Keratinocyte (primary cell): Measurements from ENCODE around the gene POLR2B. TPM values are rescaled to one million over a fixed set of nuclear protein-coding genes. Genes with fewer than 3 reads are reported as not detected.
A peak's percentile ranks its signal among the peaks of the same experiment; 100 is the strongest.

ENCODE experiments used
- DNase-seq: peaks from one replicate; pipeline ENCODE4 v3.0.0-alpha.2; 2011; ENCODE audit warnings: low read depth, missing footprints, low spot score
- FAIRE-seq: peaks from 2 replicates; lab custom pipeline; 2011; peaks lifted over from hg19 to GRCh38; lab: Jason Lieb, UNC
- H2AFZ ChIP-seq: 2 replicates; pipeline ENCODE4 v1.6.0; 2012; ENCODE audit warnings: low read length, control low read depth, inconsistent platforms; ENCODE audit not compliant: control insufficient read depth
- H3K27ac ChIP-seq: 2 replicates; pipeline ENCODE4 v1.5.1; 2011; ENCODE audit warnings: low read length; ENCODE audit not compliant: control insufficient read depth, insufficient read depth
- H3K27me3 ChIP-seq: 3 replicates; pipeline ENCODE4 v1.6.0; 2011; ENCODE audit warnings: low read length; ENCODE audit not compliant: control insufficient read depth, insufficient read depth; ENCODE audit errors: extremely low read depth
- H3K36me3 ChIP-seq, 2 experiments: 2 replicates in 1 of 2; 3 replicates in 1 of 2; pipeline ENCODE4 v1.5.1; 2011; ENCODE audit warnings: low read length in 2 of 2, mild to moderate bottlenecking in 1 of 2; ENCODE audit not compliant: control insufficient read depth in 2 of 2, insufficient read depth in 2 of 2; ENCODE audit errors: extremely low read depth in 1 of 2
- H3K4me1 ChIP-seq: 3 replicates; pipeline ENCODE4 v1.5.1; 2011; ENCODE audit warnings: low read length; ENCODE audit not compliant: control insufficient read depth, insufficient read depth; ENCODE audit errors: extremely low read depth
- H3K4me2 ChIP-seq: 3 replicates; pipeline ENCODE4 v1.6.0; 2011; ENCODE audit warnings: low read depth, low read length; ENCODE audit not compliant: control insufficient read depth, insufficient read depth; ENCODE audit errors: extremely low read depth
- H3K4me3 ChIP-seq, 3 experiments: fragments of 200-600 bp in 1 of 3; sonication (generic) in 1 of 3; 2 replicates in 2 of 3; 3 replicates in 1 of 3; pipeline ENCODE4 v1.5.1; 2011 to 2016; ENCODE audit warnings: low read length in 3 of 3, mild to moderate bottlenecking in 3 of 3, control low read depth in 2 of 3, inconsistent platforms in 1 of 3, low read depth in 1 of 3, mixed read lengths in 1 of 3, mixed run types in 1 of 3, moderate library complexity in 1 of 3; ENCODE audit not compliant: control insufficient read depth in 2 of 3, insufficient read depth in 2 of 3; ENCODE audit errors: extremely low read depth in 1 of 3
- H3K79me2 ChIP-seq: 2 replicates; pipeline ENCODE4 v1.6.0; 2012; ENCODE audit warnings: low read length; ENCODE audit not compliant: control insufficient read depth, insufficient read depth
- H3K9ac ChIP-seq: 3 replicates; pipeline ENCODE4 v1.6.0; 2011; ENCODE audit warnings: low read length; ENCODE audit not compliant: control insufficient read depth, insufficient read depth; ENCODE audit errors: extremely low read depth
- H3K9me1 ChIP-seq: 3 replicates; pipeline ENCODE4 v1.6.0; 2011; ENCODE audit warnings: low read length; ENCODE audit not compliant: control insufficient read depth, insufficient read depth; ENCODE audit errors: extremely low read depth
- H3K9me3 ChIP-seq: 2 replicates; pipeline ENCODE4 v1.5.1; 2012; ENCODE audit warnings: low read depth, low read length; ENCODE audit not compliant: control insufficient read depth
- H4K20me1 ChIP-seq: 3 replicates; pipeline ENCODE4 v1.6.0; 2011; ENCODE audit warnings: low read length; ENCODE audit not compliant: control insufficient read depth, insufficient read depth; ENCODE audit errors: extremely low read depth
- CTCF ChIP-seq, 3 experiments: IDR thresholded peaks in 1 of 3; conservative IDR thresholded peaks in 1 of 3; optimal IDR thresholded peaks in 1 of 3; 2 replicates in 2 of 3; 3 replicates in 1 of 3; pipeline versions ENCODE3 to v1.5.1; 2011; ENCODE audit warnings: low read length in 3 of 3, mild to moderate bottlenecking in 3 of 3, moderate library complexity in 2 of 3, control low read depth in 1 of 3, inconsistent platforms in 1 of 3; ENCODE audit not compliant: insufficient read depth in 2 of 3; ENCODE audit errors: extremely low read depth in 1 of 3
- EZH2 ChIP-seq: IDR thresholded peaks from one replicate; pipeline ENCODE4 v1.6.1; 2012; ENCODE audit warnings: inconsistent platforms, mild to moderate bottlenecking, low read length, moderate library complexity
- dilution Hi-C: fragments of 300-500 bp; cut with MboI; formaldehyde crosslinking; loops from one replicate; pipeline ENCODE4 v1.7.0; 2020; ENCODE audit warnings: low sequenced_read_pairs; ENCODE audit not compliant: extremely low pct_ligation_motif_present
- polyA plus RNA-seq, 5 experiments: library from polyadenylated mRNA; depleted of rRNA in 3 of 5; stranded (reverse) in 3 of 5; stranded (forward) in 1 of 5; unstranded in 1 of 5; fragments of >200 nt; gene quantifications; 1 replicate in 1 of 5; 2 replicates in 3 of 5; 3 replicates in 1 of 5; pipeline versions ENCODE4 v1.2.1 to v1.2.3, GENCODE V29; 2011 to 2012; ENCODE audit warnings: missing spikeins in 2 of 5, low read depth in 1 of 5, low replicate concordance in 1 of 5

POLR2B gene
- polyA plus RNA-seq, 1 donor (not counting 4 experiments of a cell fraction or from before 2014, with no cell fraction given), result 153 TPM

DNA sequence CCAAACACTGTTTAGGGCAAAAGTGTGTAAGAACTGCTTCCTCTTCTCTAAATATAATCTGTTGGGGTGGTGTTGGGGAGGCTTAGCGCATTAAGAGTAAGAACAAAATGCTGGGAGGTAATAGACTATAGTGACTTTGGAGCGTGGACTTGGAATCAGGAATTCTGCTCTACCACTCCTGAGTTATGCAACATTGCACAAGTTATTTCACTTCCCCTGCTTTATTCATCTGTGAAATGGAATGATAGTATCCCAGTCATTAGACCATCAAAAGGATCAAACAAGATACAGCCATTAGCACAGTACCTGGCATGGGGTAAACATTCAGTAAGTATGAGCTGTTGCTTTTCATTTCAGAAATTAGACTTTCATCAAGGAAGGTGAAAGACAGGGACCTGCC is 72.8 kb downstream of the POLR2B start:
- dilution Hi-C loops, result no loop called here
- Histone ChIP-seq H3K9me1 (no peaks in the 10 kb centered on the region), H3K4me2 (no peak overlapping the region), H3K4me3 (no peak overlapping the region), H3K36me3 (peaks cover under 1 to 10% of the 10 kb centered on the region in 2 experiments), H2AFZ (no peak overlapping the region), H3K4me1 (peaks cover 23% of the 10 kb centered on the region), H3K27me3 (no peaks in the 10 kb centered on the region), H3K27ac (no peak overlapping the region), H3K9me3 (no peaks in the 10 kb centered on the region), H4K20me1 (no peaks in the 10 kb centered on the region), H3K9ac (no peak overlapping the region), H3K79me2 (peaks cover 26% of the 10 kb centered on the region)
- no peak for TF ChIP-seq CTCF (optimal IDR thresholded peaks at IDR 0.05 in 1 of 3, IDR thresholded peaks at IDR 0.05 in 1 of 3, conservative IDR thresholded peaks at IDR 0.05 in 1 of 3; ENCODE audit: extremely low read depth in 1 of 3, insufficient read depth in 2 of 3, low read length in 3 of 3)
- TF ChIP-seq EZH2, result no peak
- DNase-seq, result no peak
- FAIRE-seq, result no peak

DNA sequence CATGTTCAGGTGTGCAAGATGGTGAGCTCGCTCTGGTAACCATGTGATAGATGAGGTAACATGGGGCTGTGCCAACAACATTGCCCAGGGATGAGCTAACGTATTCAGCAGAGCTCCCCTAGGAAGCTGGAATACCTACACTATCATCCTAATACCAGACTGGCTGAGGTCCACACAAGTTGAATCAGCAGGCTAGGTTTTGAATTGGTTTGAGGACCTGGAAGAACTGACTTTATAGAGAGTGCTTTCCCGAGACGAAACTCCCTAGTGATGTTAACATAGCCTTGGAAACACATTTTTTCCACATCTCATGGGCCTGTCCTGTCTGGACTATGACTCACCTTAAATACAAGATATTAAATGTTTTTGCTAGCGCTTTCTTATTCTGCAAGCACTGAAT is 74.8 kb downstream of the POLR2B start:
- H3K9ac ChIP-seq, result peak overlapping the region; percentile 40
- H3K27ac ChIP-seq, result peak overlapping the region; percentile 69
- peaks cover 2 to 10% of the 10 kb centered on the region in 2 experiments for H3K36me3 ChIP-seq
- H3K4me2 ChIP-seq, result peak overlapping the region; percentile 12
- FAIRE-seq (peak; percentile 93), DNase-seq (peak; percentile 58)
- TF ChIP-seq EZH2 (no peak), CTCF (optimal IDR thresholded peaks at IDR 0.05 in 1 of 3, IDR thresholded peaks at IDR 0.05 in 1 of 3, conservative IDR thresholded peaks at IDR 0.05 in 1 of 3; ENCODE audit: extremely low read depth in 1 of 3, insufficient read depth in 2 of 3, low read length in 3 of 3) (no peak)
- H3K9me3 ChIP-seq, result no peaks in the 10 kb centered on the region
- H3K79me2 ChIP-seq, result peaks cover 29% of the 10 kb centered on the region
- no peak overlapping the region for H3K4me3 ChIP-seq
- dilution Hi-C loops, result no loop called here
- H3K27me3 ChIP-seq, result no peaks in the 10 kb centered on the region
- H3K4me1 ChIP-seq, result peaks cover 23% of the 10 kb centered on the region
- H2AFZ ChIP-seq, result no peak overlapping the region
- H4K20me1 ChIP-seq, result no peaks in the 10 kb centered on the region
- H3K9me1 ChIP-seq, result no peaks in the 10 kb centered on the region
